H1 (cell line): Measurements from ENCODE around the gene DAP.

ENCODE experiments used
- CEBPB ChIP-seq: IDR thresholded peaks from 2 replicates; pipeline ENCODE4 v1.6.1; 2012; ENCODE audit warnings: low read depth, low read length
- EZH2 ChIP-seq: fragments of 200-600 bp; sonication (generic); IDR thresholded peaks from 2 replicates; pipeline ENCODE4 v1.7.1; 2012; ENCODE audit warnings: low read depth, mild to moderate bottlenecking, moderate library complexity, low read length, inconsistent platforms; ENCODE audit not compliant: severe bottlenecking
- FOSL1 ChIP-seq: IDR thresholded peaks from 2 replicates; pipeline ENCODE4 v1.6.1; 2011; ENCODE audit warnings: mild to moderate bottlenecking, low read depth, low read length, moderate library complexity; ENCODE audit not compliant: insufficient read depth
- PHF8 ChIP-seq: fragments of 200-600 bp; sonication (generic); conservative IDR thresholded peaks from 2 replicates; pipeline ENCODE4 v1.7.1; 2012; ENCODE audit warnings: low read depth, mild to moderate bottlenecking, inconsistent platforms, low read length, moderate library complexity
- POLR2A ChIP-seq, 2 experiments: IDR thresholded peaks; 1 replicate in 1 of 2; 2 replicates in 1 of 2; pipeline ENCODE4 v1.6.1; 2011; ENCODE audit warnings: low read depth in 2 of 2, low read length in 2 of 2, mild to moderate bottlenecking in 2 of 2; ENCODE audit errors: control extremely low read depth in 1 of 2
- POLR2AphosphoS5 ChIP-seq: IDR thresholded peaks from 2 replicates; pipeline ENCODE4 v1.6.1; 2011; ENCODE audit warnings: low read depth, low read length
- POU5F1 ChIP-seq: IDR thresholded peaks from 2 replicates; pipeline ENCODE4 v1.6.1; 2011; ENCODE audit warnings: low read depth, mild to moderate bottlenecking, low read length, moderate library complexity
- RAD21 ChIP-seq, 2 experiments: IDR thresholded peaks in 1 of 2; conservative IDR thresholded peaks in 1 of 2; 2 replicates each; pipeline ENCODE4 v1.6.1; 2011; ENCODE audit warnings: low read depth in 2 of 2, low read length in 2 of 2, improper control_type of control experiment in 1 of 2, inconsistent platforms in 1 of 2, mild to moderate bottlenecking in 1 of 2, moderate library complexity in 1 of 2
- RFX5 ChIP-seq: IDR thresholded peaks from 2 replicates; pipeline ENCODE4 v1.6.1; 2011; ENCODE audit warnings: low read depth, low read length, improper control_type of control experiment, borderline replicate concordance
- TBP ChIP-seq: IDR thresholded peaks from 2 replicates; pipeline ENCODE4 v1.6.1; 2011; ENCODE audit warnings: low read depth, low read length, improper control_type of control experiment
- TF ChIP-seq, protein P1 (sequence below), 3 experiments: IDR thresholded peaks; 1 replicate in 2 of 3; 2 replicates in 1 of 3; pipeline versions ENCODE4 v1.5.1 to v1.6.1; 2011; ENCODE audit warnings: low read length in 3 of 3, mild to moderate bottlenecking in 3 of 3, inconsistent platforms in 2 of 3, low read depth in 1 of 3, moderate library complexity in 1 of 3; ENCODE audit not compliant: insufficient read depth in 1 of 3; ENCODE audit errors: control extremely low read depth in 1 of 3
- TF ChIP-seq, protein P2 (sequence below): IDR thresholded peaks from 2 replicates; pipeline ENCODE4 v1.6.1; 2012; ENCODE audit warnings: low read length, inconsistent platforms

GRCh38 chr5:10705747-10706146 lies 55.3 kb downstream of the DAP start:
- TF ChIP-seq RFX5 (no peak), FOSL1 (no peak), POU5F1 (no peak), TBP (no peak), POLR2A (IDR thresholded peaks at IDR 0.05; ENCODE audit: control extremely low read depth in 1 of 2, low read depth in 2 of 2, low read length in 2 of 2) (no peak), POLR2AphosphoS5 (no peak), CEBPB (no peak), EZH2 (no peak), RAD21 (IDR thresholded peaks at IDR 0.05 in 1 of 2, conservative IDR thresholded peaks at IDR 0.05 in 1 of 2; ENCODE audit: low read depth in 2 of 2, low read length in 2 of 2) (no peak), PHF8 (no peak)
- TF ChIP-seq, protein P1, sequence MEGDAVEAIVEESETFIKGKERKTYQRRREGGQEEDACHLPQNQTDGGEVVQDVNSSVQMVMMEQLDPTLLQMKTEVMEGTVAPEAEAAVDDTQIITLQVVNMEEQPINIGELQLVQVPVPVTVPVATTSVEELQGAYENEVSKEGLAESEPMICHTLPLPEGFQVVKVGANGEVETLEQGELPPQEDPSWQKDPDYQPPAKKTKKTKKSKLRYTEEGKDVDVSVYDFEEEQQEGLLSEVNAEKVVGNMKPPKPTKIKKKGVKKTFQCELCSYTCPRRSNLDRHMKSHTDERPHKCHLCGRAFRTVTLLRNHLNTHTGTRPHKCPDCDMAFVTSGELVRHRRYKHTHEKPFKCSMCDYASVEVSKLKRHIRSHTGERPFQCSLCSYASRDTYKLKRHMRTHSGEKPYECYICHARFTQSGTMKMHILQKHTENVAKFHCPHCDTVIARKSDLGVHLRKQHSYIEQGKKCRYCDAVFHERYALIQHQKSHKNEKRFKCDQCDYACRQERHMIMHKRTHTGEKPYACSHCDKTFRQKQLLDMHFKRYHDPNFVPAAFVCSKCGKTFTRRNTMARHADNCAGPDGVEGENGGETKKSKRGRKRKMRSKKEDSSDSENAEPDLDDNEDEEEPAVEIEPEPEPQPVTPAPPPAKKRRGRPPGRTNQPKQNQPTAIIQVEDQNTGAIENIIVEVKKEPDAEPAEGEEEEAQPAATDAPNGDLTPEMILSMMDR (IDR thresholded peaks at IDR 0.05; ENCODE audit: control extremely low read depth in 1 of 3, insufficient read depth in 1 of 3, low read depth in 1 of 3, low read length in 3 of 3) = no peak
- TF ChIP-seq, protein P2, sequence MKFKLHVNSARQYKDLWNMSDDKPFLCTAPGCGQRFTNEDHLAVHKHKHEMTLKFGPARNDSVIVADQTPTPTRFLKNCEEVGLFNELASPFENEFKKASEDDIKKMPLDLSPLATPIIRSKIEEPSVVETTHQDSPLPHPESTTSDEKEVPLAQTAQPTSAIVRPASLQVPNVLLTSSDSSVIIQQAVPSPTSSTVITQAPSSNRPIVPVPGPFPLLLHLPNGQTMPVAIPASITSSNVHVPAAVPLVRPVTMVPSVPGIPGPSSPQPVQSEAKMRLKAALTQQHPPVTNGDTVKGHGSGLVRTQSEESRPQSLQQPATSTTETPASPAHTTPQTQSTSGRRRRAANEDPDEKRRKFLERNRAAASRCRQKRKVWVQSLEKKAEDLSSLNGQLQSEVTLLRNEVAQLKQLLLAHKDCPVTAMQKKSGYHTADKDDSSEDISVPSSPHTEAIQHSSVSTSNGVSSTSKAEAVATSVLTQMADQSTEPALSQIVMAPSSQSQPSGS = no peak
